Endothelial cell of umbilical vein (primary cell): Measurements from ENCODE around the gene PAX2. TPM values are rescaled to one million over a fixed set of nuclear protein-coding genes. Genes with fewer than 3 reads are reported as not detected.

Source experiments
- BruUV-seq: library from RNA; stranded (reverse); fragments of 400-500 nt; replicated peaks from 2 replicates; lab custom pipeline; 2021; lab: Mats Ljungman, UMichigan
- CTCF ChIA-PET: fragments of 300-600, 350-600 bp; sonication (Branson Sonifier 250); formaldehyde crosslinking; loops from one replicate; lab custom pipeline; 2021; ENCODE audit warnings: antibody characterized with exemption, inconsistent platforms; lab: Charles Lee
- POLR2A ChIA-PET: fragments of 300-600, 350-600 bp; sonication (Branson Sonifier 250); formaldehyde crosslinking; loops from one replicate; lab custom pipeline; 2021; ENCODE audit warnings: antibody characterized with exemption, inconsistent platforms; lab: Charles Lee
- DNase-seq: peaks from one replicate; pipeline ENCODE4 v3.0.0-alpha.2; 2011; ENCODE audit warnings: low read depth, low spot score
- FAIRE-seq: peaks from 2 replicates; lab custom pipeline; 2011; peaks lifted over from hg19 to GRCh38; lab: Jason Lieb, UNC
- H2AFZ ChIP-seq: 2 replicates; pipeline ENCODE4 v1.6.0; 2012; ENCODE audit warnings: low read depth, low read length, control low read depth, inconsistent platforms
- H3K27ac ChIP-seq: 2 replicates; pipeline ENCODE4 v1.5.1; 2011; ENCODE audit warnings: low read depth, mild to moderate bottlenecking, control low read depth, low read length, moderate library complexity; ENCODE audit not compliant: insufficient read depth
- H3K27me3 ChIP-seq, 2 experiments: 2 replicates each; pipeline versions ENCODE4 v1.6.0 to v1.6.1; 2011; ENCODE audit warnings: low read length in 2 of 2, mixed read lengths in 1 of 2; ENCODE audit not compliant: control insufficient read depth in 2 of 2, insufficient read depth in 2 of 2
- H3K36me3 ChIP-seq, 2 experiments: 2 replicates in 1 of 2; 3 replicates in 1 of 2; pipeline ENCODE4 v1.5.1; 2011; ENCODE audit warnings: low read length in 2 of 2, mild to moderate bottlenecking in 1 of 2, moderate library complexity in 1 of 2; ENCODE audit not compliant: control insufficient read depth in 2 of 2, insufficient read depth in 2 of 2; ENCODE audit errors: extremely low read depth in 1 of 2
- H3K4me1 ChIP-seq: 3 replicates; pipeline ENCODE4 v1.5.1; 2011; ENCODE audit warnings: mild to moderate bottlenecking, low read length; ENCODE audit not compliant: control insufficient read depth, insufficient read depth; ENCODE audit errors: extremely low read depth
- H3K4me2 ChIP-seq: 2 replicates; pipeline ENCODE4 v1.6.1; 2011; ENCODE audit warnings: low read length, control low read depth, mixed read lengths; ENCODE audit not compliant: insufficient read depth
- H3K4me3 ChIP-seq, 3 experiments: fragments of 200-600 bp in 1 of 3; sonication (generic), shearing (Covaris generic) in 1 of 3; replicated peaks in 1 of 3; 2 replicates each; pipeline ENCODE4 v1.5.1; 2011 to 2016; ENCODE audit warnings: control low read depth in 3 of 3, low read length in 3 of 3, mild to moderate bottlenecking in 2 of 3, inconsistent platforms in 1 of 3, low read depth in 1 of 3, moderate library complexity in 1 of 3; ENCODE audit not compliant: insufficient read depth in 1 of 3
- H3K79me2 ChIP-seq: 2 replicates; pipeline ENCODE4 v1.6.0; 2012; ENCODE audit warnings: low read length, inconsistent platforms; ENCODE audit not compliant: control insufficient read depth, insufficient read depth
- H3K9ac ChIP-seq: replicated peaks from 2 replicates; pipeline ENCODE3; 2011; ENCODE audit warnings: low read length, control low read depth; ENCODE audit not compliant: insufficient read depth; ENCODE audit errors: extremely low read depth
- H3K9me1 ChIP-seq: replicated peaks from 3 replicates; pipeline ENCODE4 v1.6.0; 2011; ENCODE audit warnings: mild to moderate bottlenecking, low read length; ENCODE audit not compliant: control insufficient read depth, insufficient read depth; ENCODE audit errors: extremely low read depth
- H3K9me3 ChIP-seq: replicated peaks from 2 replicates; pipeline ENCODE4 v1.5.1; 2012; ENCODE audit warnings: low read length, inconsistent platforms; ENCODE audit not compliant: control insufficient read depth, insufficient read depth
- H4K20me1 ChIP-seq: replicated peaks from 2 replicates; pipeline ENCODE3; 2011; ENCODE audit warnings: mild to moderate bottlenecking, low read length; ENCODE audit not compliant: control insufficient read depth, insufficient read depth; ENCODE audit errors: extremely low read depth
- CTCF ChIP-seq, 2 donors: IDR thresholded peaks; 1 replicate in 1 of 2; 2 replicates in 1 of 2; pipeline ENCODE4 v1.5.1; 2011; ENCODE audit warnings: low read length in 2 of 2, mild to moderate bottlenecking in 2 of 2, moderate library complexity in 2 of 2, control low read depth in 1 of 2, inconsistent platforms in 1 of 2, low read depth in 1 of 2; ENCODE audit not compliant: insufficient read depth in 1 of 2; ENCODE audit errors: extremely low read depth in 1 of 2
- EZH2 ChIP-seq: IDR thresholded peaks from 2 replicates; pipeline ENCODE4 v1.6.1; 2012; ENCODE audit warnings: borderline replicate concordance, low read depth, mild to moderate bottlenecking, moderate library complexity, low read length, inconsistent platforms; ENCODE audit not compliant: severe bottlenecking
- FOS ChIP-seq: IDR thresholded peaks from 2 replicates; pipeline ENCODE4 v1.6.1; 2011; ENCODE audit warnings: mild to moderate bottlenecking, low read length, moderate library complexity, borderline replicate concordance; ENCODE audit not compliant: insufficient read depth
- GATA2 ChIP-seq: IDR thresholded peaks from 2 replicates; pipeline ENCODE4 v1.7.0; 2011; ENCODE audit warnings: low read depth, mild to moderate bottlenecking, moderate library complexity, mixed read lengths, low read length; ENCODE audit not compliant: insufficient read length, insufficient read depth
- MYC ChIP-seq: IDR thresholded peaks from one replicate; pipeline ENCODE4 v1.6.1; 2011; ENCODE audit warnings: mild to moderate bottlenecking, low read depth, low read length
- POLR2A ChIP-seq: IDR thresholded peaks from 2 replicates; pipeline ENCODE4 v1.6.1; 2012; ENCODE audit warnings: low read depth, mild to moderate bottlenecking, control low read depth, low read length
- POLR2AphosphoS5 ChIP-seq: IDR thresholded peaks from 2 replicates; pipeline ENCODE4 v1.6.1; 2012; ENCODE audit warnings: low read depth, mild to moderate bottlenecking, control low read depth, low read length, moderate library complexity; ENCODE audit not compliant: insufficient read depth
- dilution Hi-C: fragments of 300-500 bp; cut with MboI; formaldehyde crosslinking; loops from one replicate; pipeline ENCODE4 v1.15.0; 2019; ENCODE audit warnings: low sequenced_read_pairs; ENCODE audit not compliant: extremely low pct_ligation_motif_present
- intact Hi-C: fragments of 100-400 bp; cut with micrococcal nuclease; formaldehyde crosslinking; loops from one replicate; pipeline ENCODE4 v1.10.0; 2022
- polyA plus RNA-seq, 4 experiments: library from polyadenylated mRNA; depleted of rRNA in 3 of 4; stranded (reverse) in 3 of 4; unstranded in 1 of 4; fragments of >200 nt; gene quantifications; 2 replicates each; pipeline versions ENCODE4 v1.2.1 to v1.2.3, GENCODE V29; 2011 to 2012; ENCODE audit warnings: missing spikeins in 1 of 4
- total RNA-seq: library from RNA; stranded (reverse); gene quantifications from 2 replicates; pipeline ENCODE4 v1.2.3, GENCODE V29; 2021
- TF ChIP-seq, protein P1 (sequence below): IDR thresholded peaks from 2 replicates; pipeline ENCODE4 v1.6.1; 2011; ENCODE audit not compliant: insufficient read depth, insufficient read length

Gene PAX2
- total and polyA plus RNA-seq, 2 donors (not counting 3 experiments of a cell fraction or from before 2014, with no cell fraction given) = not detected

DNA sequence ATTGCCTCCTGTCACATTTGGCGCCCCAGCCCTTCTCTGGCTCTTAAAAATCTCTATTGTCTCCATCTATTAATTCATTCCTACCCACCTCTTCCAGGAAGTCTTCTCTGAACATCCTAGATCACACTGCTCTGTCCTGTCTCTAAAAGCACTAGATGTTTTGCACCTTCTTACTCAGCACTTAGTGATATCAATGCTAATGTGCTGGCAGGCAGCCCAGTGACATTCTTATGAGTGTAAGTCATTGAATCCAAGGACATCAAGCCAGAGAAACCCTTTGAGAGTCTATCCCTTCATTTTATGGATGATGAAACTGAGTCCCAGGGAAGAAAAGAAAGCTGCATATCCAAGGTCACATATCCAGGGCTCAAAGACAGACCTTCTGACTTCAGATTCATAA lies 48.3 kb upstream of the PAX2 start:
- peak; percentile 44 for DNase-seq
- Histone ChIP-seq H3K9ac (no peak overlapping the region), H2AFZ (no peak overlapping the region), H3K4me2 (no peak overlapping the region), H3K27me3 (peaks cover 6 to 18% of the 10 kb centered on the region in 2 experiments), H3K4me1 (no peaks in the 10 kb centered on the region), H3K27ac (no peak overlapping the region), H3K9me3 (no peaks in the 10 kb centered on the region), H3K4me3 (no peak overlapping the region), H3K79me2 (no peaks in the 10 kb centered on the region), H3K36me3 (no peaks in the 10 kb centered on the region), H3K9me1 (no peaks in the 10 kb centered on the region), H4K20me1 (no peaks in the 10 kb centered on the region)
- dilution Hi-C loops (no loop called here), intact Hi-C loops (no loop called here)
- TF ChIP-seq POLR2A = no peak
- no peak for TF ChIP-seq POLR2AphosphoS5
- TF ChIP-seq CTCF (IDR thresholded peaks at IDR 0.05; ENCODE audit: extremely low read depth in 1 of 2, insufficient read depth in 1 of 2, low read depth in 1 of 2, low read length in 2 of 2) = no peak
- no peak for TF ChIP-seq FOS
- no peak for TF ChIP-seq EZH2
- no peak for TF ChIP-seq MYC
- TF ChIP-seq, protein P1, sequence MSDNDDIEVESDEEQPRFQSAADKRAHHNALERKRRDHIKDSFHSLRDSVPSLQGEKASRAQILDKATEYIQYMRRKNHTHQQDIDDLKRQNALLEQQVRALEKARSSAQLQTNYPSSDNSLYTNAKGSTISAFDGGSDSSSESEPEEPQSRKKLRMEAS = no peak
- TF ChIP-seq GATA2 = no peak
- BruUV-seq = no TSS peak
- ChIA-PET POLR2A (no interaction called here), CTCF (no interaction called here)
- no peak for FAIRE-seq
